H1 (cell line): ENCODE data around the gene CD164. TPM values are rescaled to one million over a fixed set of nuclear protein-coding genes. Genes with fewer than 3 reads are reported as not detected.

Source experiments
- CTCF ChIA-PET: fragments of 300-600 bp; sonication (Branson Sonifier 250); formaldehyde crosslinking; loops from one replicate; lab custom pipeline; 2021; ENCODE audit not compliant: partially characterized antibody; lab: Charles Lee
- POLR2A ChIA-PET: fragments of 300-600 bp; sonication (Branson Sonifier 250); formaldehyde crosslinking; loops from one replicate; lab custom pipeline; 2021; ENCODE audit warnings: inconsistent platforms; ENCODE audit not compliant: partially characterized antibody; lab: Charles Lee
- DNase-seq, 2 experiments: peaks; one replicate each; pipeline versions ENCODE4 v3.0.0 to v3.0.0-alpha.2; 2010 to 2022; ENCODE audit warnings: low spot score in 2 of 2, low read depth in 1 of 2, mixed read lengths in 1 of 2
- FAIRE-seq: peaks from 2 replicates; lab custom pipeline; 2011; peaks lifted over from hg19 to GRCh38; lab: Jason Lieb, UNC
- H2AFZ ChIP-seq: 2 replicates; pipeline ENCODE4 v1.8.1; 2012; ENCODE audit warnings: low read length, inconsistent platforms
- H2AK5ac ChIP-seq: 2 replicates; pipeline ENCODE4 v1.6.1; 2013; ENCODE audit warnings: low read depth, low read length
- H2BK120ac ChIP-seq: replicated peaks from 2 replicates; pipeline ENCODE3; 2013; ENCODE audit warnings: low read depth, low read length, inconsistent platforms
- H2BK12ac ChIP-seq: 2 replicates; pipeline ENCODE4 v1.6.1; 2013; ENCODE audit warnings: low read depth, low read length
- H2BK15ac ChIP-seq: 2 replicates; pipeline ENCODE4 v1.6.1; 2013; ENCODE audit warnings: low read length
- H2BK20ac ChIP-seq: 2 replicates; pipeline ENCODE4 v1.6.1; 2013; ENCODE audit warnings: low read length
- H2BK5ac ChIP-seq: 2 replicates; pipeline ENCODE4 v1.6.1; 2013; ENCODE audit warnings: low read depth, low read length
- H3K14ac ChIP-seq: 2 replicates; pipeline ENCODE4 v1.6.1; 2013; ENCODE audit warnings: inconsistent platforms; ENCODE audit not compliant: insufficient read length
- H3K18ac ChIP-seq: 2 replicates; pipeline ENCODE4 v1.6.1; 2013; ENCODE audit warnings: low read length; ENCODE audit errors: extremely low read depth
- H3K23ac ChIP-seq: 2 replicates; pipeline ENCODE4 v1.6.1; 2013; ENCODE audit warnings: inconsistent platforms; ENCODE audit not compliant: insufficient read length
- H3K23me2 ChIP-seq: 2 replicates; pipeline ENCODE4 v1.6.1; 2013; ENCODE audit warnings: low read depth, low read length
- H3K27ac ChIP-seq: 2 replicates; pipeline ENCODE4 v1.6.1; 2011; ENCODE audit warnings: low read depth, low read length, inconsistent platforms
- H3K27me3 ChIP-seq, 4 experiments: replicated peaks in 1 of 4; 1 replicate in 1 of 4; 2 replicates in 3 of 4; pipeline versions ENCODE4 v1.6.1 to v1.8.1; 2011 to 2013; ENCODE audit warnings: low read length in 3 of 4, mild to moderate bottlenecking in 3 of 4, inconsistent platforms in 2 of 4, mixed read lengths in 2 of 4, moderate library complexity in 1 of 4; ENCODE audit not compliant: control insufficient read depth in 3 of 4, insufficient read depth in 3 of 4; ENCODE audit errors: extremely low read depth in 1 of 4
- H3K36me3 ChIP-seq, 4 experiments: 2 replicates each; pipeline versions ENCODE4 v1.6.1 to v1.8.1; 2011 to 2013; ENCODE audit warnings: mild to moderate bottlenecking in 4 of 4, low read length in 3 of 4, moderate library complexity in 2 of 4, control low read depth in 1 of 4, inconsistent platforms in 1 of 4; ENCODE audit not compliant: insufficient read depth in 4 of 4, control insufficient read depth in 2 of 4
- H3K4ac ChIP-seq: replicated peaks from 2 replicates; pipeline ENCODE3; 2013; ENCODE audit warnings: low read length, low read depth, mixed read lengths, inconsistent platforms; ENCODE audit not compliant: insufficient read length
- H3K4me1 ChIP-seq, 4 experiments: replicated peaks in 1 of 4; 1 replicate in 1 of 4; 2 replicates in 3 of 4; pipeline versions ENCODE4 v1.6.1 to v1.8.1; 2011 to 2013; ENCODE audit warnings: low read length in 3 of 4, inconsistent platforms in 2 of 4, mixed read lengths in 1 of 4; ENCODE audit not compliant: insufficient read depth in 4 of 4, control insufficient read depth in 3 of 4
- H3K4me2 ChIP-seq, 2 experiments: 2 replicates each; pipeline versions ENCODE4 v1.6.1 to v1.8.1; 2011 to 2013; ENCODE audit warnings: low read depth in 2 of 2, low read length in 2 of 2, control low read depth in 1 of 2, inconsistent platforms in 1 of 2, mild to moderate bottlenecking in 1 of 2; ENCODE audit not compliant: insufficient read depth in 1 of 2
- H3K4me3 ChIP-seq, 4 experiments: fragments of 200-600, 300-600 bp in 1 of 4; sonication (generic), shearing (Covaris generic), sonication (Bioruptor Twin) in 1 of 4; 2 replicates each; pipeline versions ENCODE4 v1.5.1 to v1.8.1; 2011 to 2016; ENCODE audit warnings: low read length in 4 of 4, low read depth in 3 of 4, control low read depth in 2 of 4, inconsistent platforms in 2 of 4, mild to moderate bottlenecking in 2 of 4, mixed read lengths in 1 of 4, moderate library complexity in 1 of 4; ENCODE audit not compliant: insufficient read depth in 2 of 4; ENCODE audit errors: extremely low read depth in 1 of 4
- H3K56ac ChIP-seq: replicated peaks from 2 replicates; pipeline ENCODE3; 2013; ENCODE audit warnings: low read depth, mild to moderate bottlenecking, mixed read lengths, low read length, inconsistent platforms; ENCODE audit not compliant: insufficient read length
- H3K79me1 ChIP-seq: 2 replicates; pipeline ENCODE4 v1.6.1; 2013; ENCODE audit warnings: low read depth, low read length, control low read depth
- H3K79me2 ChIP-seq, 2 experiments: 2 replicates each; pipeline versions ENCODE4 v1.6.1 to v1.8.1; 2012 to 2013; ENCODE audit warnings: low read length in 2 of 2, mild to moderate bottlenecking in 2 of 2, inconsistent platforms in 1 of 2; ENCODE audit not compliant: insufficient read depth in 2 of 2, control insufficient read depth in 1 of 2
- H3K9ac ChIP-seq, 4 experiments: replicated peaks in 1 of 4; 1 replicate in 1 of 4; 2 replicates in 3 of 4; pipeline versions ENCODE4 v1.6.1 to v1.8.1; 2011 to 2013; ENCODE audit warnings: low read depth in 3 of 4, low read length in 3 of 4, control low read depth in 2 of 4, mild to moderate bottlenecking in 2 of 4, moderate library complexity in 2 of 4, inconsistent platforms in 1 of 4; ENCODE audit errors: extremely low read depth in 1 of 4
- H3K9me3 ChIP-seq, 2 experiments: 2 replicates each; pipeline versions ENCODE4 v1.6.1 to v1.8.1; 2012 to 2013; ENCODE audit warnings: mild to moderate bottlenecking in 2 of 2, moderate library complexity in 2 of 2, control low read depth in 1 of 2, inconsistent platforms in 1 of 2, low read depth in 1 of 2, low read length in 1 of 2, mixed read lengths in 1 of 2; ENCODE audit not compliant: insufficient read depth in 2 of 2
- H4K20me1 ChIP-seq, 2 experiments: replicated peaks in 1 of 2; 2 replicates each; pipeline versions ENCODE3 to v1.8.1; 2011 to 2013; ENCODE audit warnings: inconsistent platforms in 2 of 2, low read length in 2 of 2, mild to moderate bottlenecking in 1 of 2; ENCODE audit not compliant: insufficient read depth in 2 of 2, control insufficient read depth in 1 of 2
- H4K5ac ChIP-seq: 2 replicates; pipeline ENCODE4 v1.6.1; 2013; ENCODE audit warnings: low read length, low read depth, mixed read lengths, inconsistent platforms; ENCODE audit not compliant: insufficient read length
- H4K8ac ChIP-seq: 2 replicates; pipeline ENCODE4 v1.8.0; 2013; ENCODE audit warnings: mild to moderate bottlenecking, moderate library complexity, low read length, inconsistent platforms; ENCODE audit not compliant: insufficient read depth; ENCODE audit errors: extremely low read depth
- H4K91ac ChIP-seq: replicated peaks from 2 replicates; pipeline ENCODE3; 2013; ENCODE audit warnings: low read length, mixed read lengths, inconsistent platforms; ENCODE audit not compliant: insufficient read length
- POLR2AphosphoS5 ChIP-seq: IDR thresholded peaks from 2 replicates; pipeline ENCODE4 v1.6.1; 2011; ENCODE audit warnings: low read depth, low read length
- SRF ChIP-seq: IDR thresholded peaks from 2 replicates; pipeline ENCODE4 v1.6.1; 2011; ENCODE audit warnings: mild to moderate bottlenecking, low read depth, low read length, moderate library complexity
- WGBS, 2 experiments: shearing (Covaris generic) in 1 of 2; methylation state at CpG; one replicate each; pipeline versions ENCODE4 v1.1.6 to v1.1.7; 2013 to 2015; ENCODE audit warnings: low lambda C conversion rate in 2 of 2, mixed read lengths in 2 of 2, inconsistent platforms in 1 of 2, low coverage in 1 of 2, missing lambda C conversion rate in 1 of 2; ENCODE audit not compliant: insufficient replicate concordance in 2 of 2, insufficient coverage in 1 of 2, insufficient read length in 1 of 2; ENCODE audit errors: extremely low coverage in 1 of 2, missing lambda C conversion rate in 1 of 2; 5-methylcytosine and 5-hydroxymethylcytosine counted together
- polyA plus RNA-seq, 7 experiments: library from polyadenylated mRNA; depleted of rRNA in 3 of 7; stranded (reverse) in 5 of 7; unstranded in 2 of 7; fragments of >200 nt in 5 of 7; fragments of 200-250 nt in 2 of 7; gene quantifications; 1 replicate in 5 of 7; 2 replicates in 1 of 7; 4 replicates in 1 of 7; pipeline versions ENCODE4 v1.2.1 to v1.2.3, GENCODE V29; 2011 to 2013; ENCODE audit warnings: missing spikeins in 2 of 7, mixed read lengths in 2 of 7
- total RNA-seq: library from RNA; stranded (reverse); fragmentation: NEBNext Ultra II Directional; extraction: Animal tissue kit (Norgen Biotek cat#: 25700); gene quantifications from 2 replicates; pipeline ENCODE4 v1.2.1, GENCODE V29; 2021

Gene CD164
- total and polyA plus RNA-seq, 2 of the 8 experiments (the other 6 are each of a cell fraction or from before 2014, with no cell fraction given), result 69.3 to 94.3 TPM

GRCh38 chr6:109320072-109320471 is 62.2 kb downstream of the CD164 start:
- Histone ChIP-seq H3K27me3 (no peaks in the 10 kb centered on the region; a peak in 1 of 7 replicates), H4K5ac (no peak overlapping the region), H3K79me1 (no peaks in the 10 kb centered on the region), H2AFZ (no peak overlapping the region), H2BK5ac (no peak overlapping the region), H3K79me2 (no peaks in the 10 kb centered on the region), H3K9me3 (no peaks in the 10 kb centered on the region), H2AK5ac (no peak overlapping the region), H3K4me2 (no peak overlapping the region), H3K36me3 (no peaks in the 10 kb centered on the region), H3K14ac (no peak overlapping the region), H4K8ac (no peak overlapping the region), H2BK120ac (no peak overlapping the region), H4K20me1 (no peaks in the 10 kb centered on the region), H2BK20ac (no peak overlapping the region), H3K23me2 (no peaks in the 10 kb centered on the region), H3K27ac (no peak overlapping the region), H4K91ac (no peak overlapping the region), H3K23ac (no peak overlapping the region), H2BK12ac (no peak overlapping the region), H3K4me1 (no peaks in the 10 kb centered on the region), H3K9ac (no peak overlapping the region), H3K56ac (no peak overlapping the region), H3K4ac (no peak overlapping the region), H3K18ac (no peak overlapping the region), H2BK15ac (no peak overlapping the region), H3K4me3 (no peak overlapping the region)
- FAIRE-seq (no peak), DNase-seq (no peak)
- ChIA-PET CTCF (no interaction called here), POLR2A (interaction anchor here (0.6 kb wide), 1 partner anchor 17 kb away, joined by 3 read pairs; no protein-coding TSS in a partner anchor)
- 85% methylated on average over 2 of the region's 2 CpGs; no CpG with 5 or more reads in 1 of the 2 experiments for WGBS, 2 experiments
- no peak for TF ChIP-seq POLR2AphosphoS5
- no peak for TF ChIP-seq SRF
